GM12873 (cell line): ENCODE data around the gene FITM1.

Experiments
- CTCF ChIP-seq: IDR thresholded peaks from 2 replicates; pipeline ENCODE4 v1.5.1; 2012; ENCODE audit warnings: low read depth, mild to moderate bottlenecking, moderate library complexity, low read length, control low read depth; ENCODE audit not compliant: insufficient read depth; ENCODE audit errors: missing control alignments

FITM1 gene

DNA sequence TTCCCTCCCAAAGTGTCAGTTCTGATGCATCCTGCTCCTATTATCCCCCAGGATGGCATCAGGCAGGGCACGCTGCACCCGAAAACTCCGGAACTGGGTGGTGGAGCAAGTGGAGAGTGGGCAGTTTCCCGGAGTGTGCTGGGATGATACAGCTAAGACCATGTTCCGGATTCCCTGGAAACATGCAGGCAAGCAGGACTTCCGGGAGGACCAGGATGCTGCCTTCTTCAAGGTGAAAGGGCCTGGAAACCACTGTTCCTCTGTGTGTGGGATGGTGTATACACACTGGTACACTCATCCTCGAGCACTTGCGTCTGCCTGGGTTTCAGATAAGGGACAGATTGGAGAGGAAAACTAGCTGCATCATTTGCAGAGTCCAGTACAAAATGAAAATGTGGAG lies 31.6 kb downstream of the FITM1 start:
- no peak for TF ChIP-seq CTCF

GRCh38 chr14:24164518-24164991 lies 34.1 kb downstream of the FITM1 start:
- TF ChIP-seq CTCF: no peak

- TF ChIP-seq CTCF: no peak
Measured at GRCh38 chr14:24165785-24166184, 35.3 kb downstream of the FITM1 start.

- no peak for TF ChIP-seq CTCF
Measured at GRCh38 chr14:24167469-24168114, 37.1 kb downstream of the FITM1 start.

GRCh38 chr14:24171422-24172260 lies 41.2 kb downstream of the FITM1 start, which contains the start of gene REC8:
TSS of gene REC8 (plus strand) at chr14:24172080. CDS start at chr14:24172553, 473 bp downstream.
- TF ChIP-seq CTCF: peak; percentile 2

GRCh38 chr14:24172261-24172860 lies 41.9 kb downstream of the FITM1 start:
- no peak for TF ChIP-seq CTCF

- TF ChIP-seq CTCF: no peak
Measured at GRCh38 chr14:24172871-24173281, 42.4 kb downstream of the FITM1 start.
